HG02588 (cell line): Measurements from ENCODE around the gene STRN.
"Not testable (repeated sequence)": the region's sequence is repeated elsewhere in the genome, so short reads cannot be mapped to it uniquely, and the experiment has no call there.

Source experiments
- ATAC-seq: cut with Tn5 transposase; IDR thresholded peaks from one replicate; pipeline ENCODE4 v1.9.1; 2021; ENCODE audit warnings: mild to moderate bottlenecking, moderate library complexity; ENCODE audit not compliant: unreplicated experiment

STRN gene

DNA sequence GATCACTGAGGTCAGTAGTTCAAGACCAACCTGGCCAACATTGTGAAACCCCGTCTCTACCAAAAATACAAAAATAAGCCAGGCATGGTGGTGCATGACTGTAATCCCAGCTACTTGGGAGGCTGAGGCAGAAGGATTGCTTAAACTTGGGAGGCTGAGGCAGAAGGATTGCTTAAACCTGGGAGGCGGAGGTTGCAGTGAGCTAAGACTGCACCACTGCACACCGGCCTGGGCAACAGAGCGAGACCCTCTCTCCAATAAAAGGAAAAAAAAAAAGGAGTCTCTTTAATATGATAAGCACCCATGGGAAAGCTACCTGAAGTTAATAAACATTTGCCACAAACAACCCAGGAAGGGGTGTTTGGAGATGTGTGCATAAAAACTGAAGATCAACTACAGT, 2.6 kb downstream of the STRN start:
- ATAC-seq = no peak

DNA sequence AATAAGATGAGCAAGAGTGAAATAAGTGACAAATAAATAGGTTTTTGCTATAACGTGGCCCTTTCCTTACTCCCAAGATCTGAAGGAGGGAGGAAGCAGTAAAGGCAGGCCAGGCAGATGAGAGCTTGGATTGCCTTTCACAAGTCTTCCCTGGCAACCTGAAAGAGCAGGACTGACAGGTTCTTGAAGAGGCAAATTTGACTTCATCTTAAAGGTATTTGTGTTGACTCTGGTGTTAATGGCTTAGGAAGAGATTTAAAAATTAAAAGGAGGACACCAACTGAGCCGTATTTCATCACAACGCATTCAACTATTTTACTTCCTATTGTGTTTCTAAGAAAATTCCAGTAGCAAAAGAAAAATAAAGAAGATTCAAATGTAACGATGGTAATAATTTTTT, 3.2 kb downstream of the STRN start:
- no peak for ATAC-seq

DNA sequence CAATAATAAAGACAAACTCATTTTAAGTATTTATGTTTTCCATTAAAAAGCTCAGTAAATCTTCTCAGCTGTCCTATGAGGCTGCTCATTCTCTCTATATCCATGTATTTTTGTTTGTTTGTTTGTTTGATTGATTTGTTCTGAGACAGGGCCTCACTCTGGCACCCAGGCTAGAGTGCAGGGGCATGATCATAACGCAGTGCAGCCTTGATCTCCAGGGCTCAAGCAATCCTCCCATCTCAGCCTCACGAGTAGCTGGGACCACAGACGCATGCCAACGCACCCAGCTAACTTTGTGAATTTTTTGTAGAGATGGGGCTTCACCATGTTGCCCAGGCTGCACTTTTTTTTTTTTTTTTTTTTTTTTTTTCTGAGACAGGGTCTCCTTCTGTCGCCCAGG, 5.6 kb downstream of the STRN start:
- ATAC-seq = no peak

DNA sequence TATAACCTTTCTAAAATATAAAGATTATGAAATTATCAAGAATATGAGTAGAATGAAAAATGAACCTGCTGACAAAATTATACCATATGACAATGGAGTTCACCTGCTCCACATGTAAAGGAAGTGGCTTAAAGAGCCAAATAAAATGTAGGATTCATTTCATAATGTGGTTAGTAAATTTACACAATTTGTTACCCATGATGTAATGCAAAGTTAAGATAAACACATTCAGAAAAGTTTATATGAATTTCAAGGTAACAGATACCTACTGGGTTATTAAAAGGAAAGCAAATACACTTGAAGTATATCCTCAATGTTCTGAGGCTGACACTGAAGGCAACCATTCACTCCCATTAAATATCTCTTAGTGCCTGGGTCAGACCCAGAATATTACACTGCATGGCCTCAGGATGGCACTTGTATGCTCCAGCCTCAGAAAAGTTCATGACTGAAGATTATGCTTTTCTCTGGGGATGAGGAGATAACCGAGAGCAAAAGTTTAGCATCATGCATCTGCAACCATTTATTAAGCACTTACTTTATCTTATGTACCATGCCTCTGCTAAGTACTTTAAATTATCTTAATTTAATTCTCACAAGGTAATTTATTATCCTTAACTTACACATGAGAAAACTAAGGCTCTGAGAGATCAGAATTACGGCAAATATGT, 6.2 kb downstream of the STRN start:
- no peak for ATAC-seq

DNA sequence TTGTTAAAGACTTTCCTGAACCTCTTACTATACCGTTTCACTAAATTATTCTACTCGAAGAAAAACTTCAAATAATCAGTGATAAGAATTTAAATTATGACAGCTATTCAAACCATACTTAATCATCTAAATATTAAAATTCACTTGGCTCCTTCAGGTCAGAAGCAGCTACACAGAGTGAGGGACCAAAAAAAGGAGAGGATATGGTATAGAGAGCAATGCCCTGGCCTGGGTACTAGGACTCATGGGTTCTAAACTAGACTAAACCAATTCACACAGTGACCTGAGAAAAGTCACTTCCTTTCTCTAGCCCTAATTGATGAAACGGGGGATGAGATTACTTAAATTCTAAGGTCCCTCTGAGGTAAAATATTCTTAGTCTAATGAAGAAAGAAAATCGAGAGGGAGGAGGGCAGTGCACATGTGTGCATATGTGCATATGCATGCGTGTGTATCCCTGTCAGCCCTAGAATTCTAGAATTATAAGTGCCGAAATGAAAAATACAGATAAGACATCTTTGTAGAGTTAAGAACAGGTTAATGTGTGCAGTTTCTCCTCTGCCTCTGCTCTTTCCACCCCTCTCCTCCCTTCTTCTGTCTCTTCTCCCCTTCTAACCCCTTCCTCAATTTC, 11.2 kb downstream of the STRN start:
- ATAC-seq = no peak

DNA sequence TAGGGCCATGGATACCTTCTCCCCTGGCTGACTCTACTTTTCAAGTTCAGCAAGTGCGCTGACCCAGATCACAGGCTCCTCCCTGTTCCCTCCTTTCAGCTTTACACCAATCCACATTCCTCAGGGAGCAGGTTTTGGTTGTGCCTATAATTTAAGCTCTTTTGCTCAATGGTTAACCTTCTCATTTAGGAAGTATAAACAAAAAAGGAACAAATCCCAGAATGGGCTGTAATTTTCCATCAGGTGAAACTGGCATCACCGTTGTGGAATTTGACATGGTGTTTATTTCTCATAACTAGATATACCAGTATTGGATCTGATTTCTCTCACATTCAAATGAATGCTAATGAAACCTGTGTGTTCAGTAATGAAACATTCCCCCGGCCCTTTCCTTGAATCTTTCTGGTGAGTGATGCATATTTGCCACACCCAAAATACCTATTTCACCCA, 13.6 kb downstream of the STRN start:
- ATAC-seq = no peak

DNA sequence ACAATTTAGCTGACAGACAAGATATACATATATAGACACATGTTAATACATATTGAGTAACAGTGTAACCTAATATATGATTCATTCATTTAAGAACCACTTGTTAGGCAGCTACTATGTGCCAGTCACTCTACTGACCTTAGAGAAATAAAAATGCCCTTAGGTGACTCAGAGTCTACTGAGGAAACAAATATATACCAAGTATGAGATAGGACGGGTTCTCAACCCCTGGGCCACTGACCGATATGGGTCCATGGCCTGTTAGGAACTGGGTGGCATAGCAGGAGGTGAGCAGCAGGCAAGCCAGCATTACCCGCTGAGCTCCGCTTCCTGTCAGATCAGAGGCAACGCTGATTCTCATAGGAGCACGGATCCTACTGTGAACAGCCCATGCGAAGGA, 14.8 kb downstream of the STRN start:
- no peak for ATAC-seq

DNA sequence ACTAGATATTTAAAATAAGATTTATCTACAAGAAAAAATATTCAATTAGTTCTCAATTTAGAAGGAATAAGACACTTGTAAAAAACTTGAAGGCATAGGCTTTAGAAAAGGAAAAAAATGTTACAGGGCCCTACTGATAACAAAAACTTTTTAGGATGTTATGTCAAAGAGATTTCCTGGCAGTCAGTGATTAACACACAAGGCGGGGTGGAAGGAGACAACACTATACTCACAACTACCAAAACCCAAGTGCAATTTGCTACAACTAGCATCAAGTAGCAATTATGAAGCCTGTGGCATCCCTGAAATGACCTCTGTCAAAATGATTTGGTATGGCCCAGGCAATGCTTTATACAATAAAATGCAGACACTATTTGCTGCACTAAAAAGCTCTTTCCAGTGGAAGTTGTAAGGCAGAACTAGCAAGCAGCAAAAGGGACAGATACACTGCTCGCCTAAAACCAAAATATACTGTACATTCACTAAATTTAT, 15.3 kb downstream of the STRN start:
- no peak for ATAC-seq

DNA sequence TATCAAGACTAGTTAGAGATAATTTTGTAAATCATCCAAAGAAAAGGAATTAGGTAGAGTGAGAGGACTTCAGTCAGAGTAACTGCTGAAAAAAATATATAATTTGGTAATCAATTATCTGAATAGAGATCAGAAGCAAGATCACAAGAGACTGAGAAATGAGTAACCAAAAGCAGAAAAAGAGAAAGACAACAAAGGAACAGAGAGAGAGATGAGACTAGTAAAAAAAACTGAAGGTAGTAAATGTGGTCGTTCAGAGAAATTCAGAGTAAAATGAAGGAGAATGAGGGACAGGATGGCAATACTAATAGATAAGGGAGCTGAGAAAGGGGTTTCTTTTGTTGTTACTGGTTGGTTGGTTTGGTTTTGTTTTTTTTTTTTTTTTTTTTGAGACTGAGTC, 16.5 kb downstream of the STRN start:
- ATAC-seq = no peak

DNA sequence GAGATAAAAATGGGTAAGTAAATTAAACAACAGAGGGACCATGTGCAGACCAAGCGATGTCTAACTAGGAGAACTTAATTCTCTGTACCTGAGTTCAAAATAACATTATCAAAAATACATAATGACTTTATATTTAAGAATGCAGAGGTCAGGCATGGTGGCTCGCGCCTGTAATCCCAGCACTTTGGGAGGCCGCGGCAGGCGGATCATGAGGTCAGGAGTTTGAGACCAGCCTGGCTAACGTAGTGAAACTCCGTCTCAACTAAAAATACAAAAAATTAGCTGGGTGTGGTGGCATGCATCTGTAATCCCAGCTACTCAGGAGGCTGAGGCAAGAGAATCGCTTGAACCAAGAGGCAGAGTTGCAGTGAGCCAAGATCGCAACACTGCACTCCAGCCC, 21.1 kb downstream of the STRN start:
- ATAC-seq = not testable (repeated sequence)

DNA sequence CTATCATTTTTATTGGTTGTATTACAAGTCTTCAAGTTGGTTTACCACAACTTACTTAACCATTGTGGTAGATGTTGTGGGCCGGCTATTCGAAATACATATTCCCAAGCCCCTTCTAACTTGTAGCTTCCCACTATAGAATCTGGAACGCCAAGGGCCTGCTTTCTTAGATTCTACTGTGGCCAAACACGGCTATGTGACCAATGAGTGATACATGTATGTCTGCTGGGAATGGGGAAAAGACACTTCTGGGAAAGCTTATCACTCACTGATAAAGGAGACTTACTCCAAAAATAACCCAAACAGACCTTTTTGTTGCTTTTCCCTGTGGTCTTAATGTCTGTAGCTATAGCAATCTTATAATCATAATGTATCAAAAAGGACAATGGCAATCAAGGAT, 24.5 kb downstream of the STRN start:
- no peak for ATAC-seq

DNA sequence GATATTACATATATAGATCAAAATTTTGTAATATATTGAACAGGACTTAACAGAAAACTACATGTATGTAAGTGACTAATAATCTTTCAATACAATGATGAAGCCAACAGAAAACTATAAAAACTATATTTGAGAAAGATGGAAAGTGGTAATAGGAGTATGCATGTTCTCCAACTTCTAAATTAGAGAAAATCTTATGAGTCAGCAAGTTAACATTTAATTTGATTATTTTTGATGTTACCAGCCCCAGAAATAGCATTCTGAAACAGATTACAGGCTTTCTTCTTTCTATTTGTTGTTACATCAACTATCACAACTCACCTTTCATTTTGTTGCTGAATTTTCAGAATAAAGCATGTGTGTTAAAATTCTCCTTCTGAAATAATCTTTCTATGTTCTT, 29.8 kb downstream of the STRN start:
- ATAC-seq = not testable (repeated sequence)

DNA sequence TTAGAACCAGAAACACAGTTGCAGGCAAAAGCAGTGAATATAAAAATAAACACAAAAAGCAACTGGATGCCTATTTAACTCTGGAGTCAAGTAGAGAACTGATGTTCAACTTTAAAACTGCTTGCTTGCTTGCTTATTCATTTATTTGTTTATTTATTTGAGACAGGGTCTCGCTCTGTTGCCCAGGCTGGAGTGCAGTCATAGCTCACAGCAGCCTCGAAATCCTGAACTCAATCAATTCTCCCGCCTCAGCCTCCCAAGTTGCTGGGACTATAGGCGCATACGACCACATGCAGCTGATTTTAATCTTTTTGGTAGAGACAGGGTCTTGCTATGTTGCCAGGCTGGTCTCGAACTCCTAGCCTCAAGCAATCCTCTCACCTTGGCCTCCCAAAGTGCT, 34.6 kb downstream of the STRN start:
- not testable (repeated sequence) for ATAC-seq

DNA sequence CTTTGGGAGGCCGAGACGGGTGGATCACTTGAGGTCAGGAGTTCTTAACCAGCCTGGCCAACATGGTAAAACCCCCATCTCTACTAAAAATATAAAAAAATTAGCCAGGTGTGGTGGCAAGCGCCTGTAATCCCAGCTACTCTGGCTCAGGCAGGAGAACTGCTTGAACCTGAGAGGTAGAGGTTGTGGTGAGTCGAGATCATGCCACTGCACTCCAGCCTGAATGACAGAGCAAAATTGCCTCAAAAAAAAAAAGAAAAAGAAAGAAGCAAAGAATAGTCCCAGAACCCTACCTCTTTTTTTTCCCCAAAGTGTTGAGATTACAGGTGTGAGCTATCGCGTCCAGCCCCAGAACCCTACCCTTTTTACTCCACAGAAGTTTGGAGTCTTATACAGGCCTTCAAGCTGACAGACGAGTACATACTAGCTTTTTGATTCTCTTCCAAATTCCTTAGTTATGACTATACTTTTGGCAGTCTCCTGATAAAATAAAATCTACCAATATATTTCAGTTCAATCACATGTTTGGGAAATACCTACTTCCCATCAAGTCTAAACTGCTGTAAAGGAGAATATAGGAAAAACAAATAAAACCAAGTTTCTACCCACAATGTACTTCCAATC, 35.4 kb downstream of the STRN start:
- not testable (repeated sequence) for ATAC-seq

DNA sequence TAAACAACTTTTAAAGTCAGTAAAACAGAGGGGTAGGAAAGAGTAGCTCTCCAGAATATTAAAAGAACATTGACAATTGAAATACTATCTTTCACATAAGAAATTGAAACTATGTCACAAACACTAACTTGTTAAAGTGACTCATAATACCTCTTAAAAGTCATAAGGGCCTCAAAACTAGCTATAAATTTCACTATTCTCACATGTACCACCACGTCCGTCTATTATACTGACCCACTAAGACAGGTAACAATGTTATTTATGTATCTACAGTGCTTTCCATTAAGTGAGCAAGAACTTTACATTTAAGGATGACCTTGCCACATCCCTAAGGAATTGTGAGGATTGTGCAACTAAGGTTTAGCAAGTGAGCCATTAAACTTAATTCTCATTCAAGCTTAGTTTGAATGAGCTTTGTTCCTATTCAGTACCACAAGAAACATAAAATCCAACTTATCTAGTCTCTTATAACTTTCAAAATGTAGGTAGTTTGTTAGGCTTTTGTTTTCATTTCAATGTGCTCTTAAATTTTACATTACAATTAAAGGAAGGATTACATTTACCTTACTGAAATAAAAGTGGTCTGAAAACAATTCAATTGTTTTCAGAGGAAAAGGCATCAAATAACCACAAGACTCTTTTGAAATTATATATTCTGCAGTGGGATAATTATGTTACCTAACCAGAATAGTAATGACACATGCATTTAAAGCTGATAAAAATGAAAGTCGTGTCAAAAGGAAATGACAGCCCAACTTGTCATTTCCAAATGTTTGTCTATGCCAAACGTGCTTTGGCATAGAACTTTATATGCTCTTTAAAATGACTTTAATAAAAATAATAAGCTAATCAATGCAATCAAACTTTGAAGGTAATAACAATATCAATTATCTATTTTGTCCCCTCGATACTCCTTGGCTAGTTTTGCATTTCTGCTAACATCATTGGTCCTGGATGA, 39.9 kb downstream of the STRN start:
- ATAC-seq = not testable (repeated sequence)

DNA sequence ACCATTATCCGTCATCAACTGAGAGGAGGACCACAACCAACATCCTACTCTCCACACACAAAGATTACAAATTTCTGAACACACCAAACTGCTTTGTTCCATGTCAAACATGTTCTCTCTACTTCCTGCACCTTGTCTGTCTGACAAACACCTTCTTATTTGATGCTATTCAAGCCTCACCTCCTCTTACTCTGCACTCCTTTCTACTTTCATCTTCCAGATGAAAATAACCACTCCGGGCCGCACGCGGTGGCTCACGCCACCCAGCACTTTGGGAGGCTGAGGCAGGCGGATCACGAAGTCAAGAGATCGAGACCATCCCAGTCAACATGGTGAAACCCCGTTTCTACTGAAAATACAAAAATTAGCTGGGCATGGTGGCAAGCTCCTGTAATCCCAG, 43.7 kb downstream of the STRN start:
- not testable (repeated sequence) for ATAC-seq

DNA sequence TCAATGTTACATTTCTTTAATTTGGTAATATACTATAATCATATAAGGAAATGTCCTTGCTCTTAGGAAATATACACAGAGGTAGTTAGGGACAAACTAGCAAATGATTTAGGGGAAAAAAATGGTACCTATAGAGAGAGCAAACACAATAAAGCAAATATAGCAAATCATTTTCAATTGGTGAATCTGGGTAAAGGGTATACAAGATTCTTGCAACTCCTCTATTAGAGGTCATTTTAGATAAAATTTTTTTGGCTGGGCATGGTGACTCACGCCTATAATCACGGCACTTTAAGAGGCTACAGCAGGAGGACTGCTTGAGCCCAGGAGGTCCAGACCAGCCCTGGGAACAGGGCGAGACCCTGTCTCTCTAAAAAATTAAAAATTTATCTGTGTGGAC, 44.4 kb downstream of the STRN start:
- no peak for ATAC-seq

DNA sequence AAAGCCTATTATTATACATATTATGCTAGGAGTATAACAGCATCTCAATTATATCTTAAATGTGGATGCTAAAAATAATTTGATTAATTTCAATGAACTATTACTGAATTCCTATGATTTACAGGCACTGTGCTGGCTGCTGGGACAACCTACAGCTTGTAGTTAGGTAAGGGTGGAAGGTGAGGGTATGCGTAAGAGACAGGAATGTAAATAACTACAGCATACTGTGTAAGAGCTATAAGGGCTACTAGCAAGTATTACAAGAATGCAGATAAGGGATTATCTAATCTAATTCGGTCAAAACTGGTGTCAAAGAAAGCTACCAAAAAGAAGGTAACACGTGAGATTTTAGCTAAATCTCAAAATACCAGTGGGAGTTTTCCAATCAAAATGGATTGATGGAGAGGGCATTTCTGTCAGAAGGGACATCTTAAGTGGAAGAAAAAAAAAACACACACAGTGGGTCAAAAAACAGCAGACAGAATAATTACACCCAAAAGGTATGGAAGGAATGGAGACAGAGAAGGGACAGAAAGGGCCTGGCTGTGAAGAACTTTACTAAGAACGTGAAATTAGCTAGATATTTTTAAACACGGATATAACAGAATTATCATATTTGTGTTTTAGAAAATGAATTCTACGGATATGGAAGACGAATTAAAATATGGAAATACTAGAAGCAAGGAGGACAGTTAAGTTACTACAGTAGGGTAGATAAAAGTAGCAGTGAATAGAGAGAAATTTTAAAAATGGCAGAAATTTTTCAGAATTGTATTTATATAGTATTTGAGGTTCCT, 47.1 kb downstream of the STRN start:
- no peak for ATAC-seq

DNA sequence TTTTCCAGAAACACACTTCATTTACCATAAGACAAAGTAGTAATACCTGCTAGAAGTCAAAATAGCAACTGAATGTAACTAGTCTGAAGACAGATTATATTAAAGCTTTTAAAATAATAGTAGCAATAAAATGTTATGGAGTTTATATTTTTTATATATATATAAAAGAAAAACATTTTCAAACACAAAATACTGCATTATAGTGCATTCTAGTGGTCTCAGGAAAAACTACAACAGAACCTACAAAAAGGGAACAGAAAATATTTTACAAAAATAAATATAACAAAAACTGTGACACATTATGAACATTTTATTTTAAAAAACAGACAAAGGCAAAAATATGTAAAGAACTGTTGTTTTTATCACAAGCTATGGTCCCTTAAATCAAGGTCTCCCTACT, 48.0 kb downstream of the STRN start:
- no peak for ATAC-seq

DNA sequence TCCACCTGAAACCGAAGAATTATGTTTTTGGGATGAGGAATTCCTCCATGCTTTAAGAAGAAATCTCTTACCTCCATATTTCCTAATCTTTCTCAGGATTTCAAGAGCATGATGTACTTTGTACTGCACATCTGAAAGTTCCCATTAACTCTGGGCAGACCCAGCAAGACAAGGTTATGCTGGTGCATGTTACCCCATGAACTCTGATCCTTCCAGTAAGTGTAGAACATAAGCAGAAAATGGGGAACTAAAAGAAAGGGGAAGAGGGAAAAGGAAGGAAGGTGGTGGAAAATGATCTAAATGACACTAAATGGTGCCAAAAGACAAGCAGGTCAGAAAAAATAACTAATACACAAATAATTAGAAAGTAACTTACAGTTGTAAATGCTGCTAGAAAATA, 50.7 kb downstream of the STRN start:
- ATAC-seq = no peak
